Mammary epithelial cell (primary cell): ENCODE measurements around the gene SIGLEC6.

Experiments used
- CTCF ChIP-seq, 2 donors: IDR thresholded peaks in 1 of 2; conservative IDR thresholded peaks in 1 of 2; 2 replicates each; pipeline ENCODE4 v1.5.1; 2011 to 2012; ENCODE audit warnings: inconsistent platforms in 2 of 2, low read length in 2 of 2, mild to moderate bottlenecking in 2 of 2, control low read depth in 1 of 2, low read depth in 1 of 2; ENCODE audit not compliant: insufficient read depth in 1 of 2; ENCODE audit errors: extremely low read depth in 1 of 2
- EZH2 ChIP-seq: IDR thresholded peaks from 2 replicates; pipeline ENCODE4 v1.6.1; 2012; ENCODE audit warnings: low read length, inconsistent platforms, borderline replicate concordance

GRCh38 chr19:51547397-51548212 is 16.1 kb upstream of the SIGLEC6 start:
- no peak for TF ChIP-seq CTCF (conservative IDR thresholded peaks at IDR 0.05 in 1 of 2, IDR thresholded peaks at IDR 0.05 in 1 of 2; ENCODE audit: extremely low read depth in 1 of 2, insufficient read depth in 1 of 2, low read depth in 1 of 2, low read length in 2 of 2)
- no peak for TF ChIP-seq EZH2
